ENCODE results near the gene CSF1R.
"Not testable (repeated sequence)": the region's sequence is repeated elsewhere in the genome, so short reads cannot be mapped to it uniquely, and the experiment has no call there.

CSF1R gene

DNA sequence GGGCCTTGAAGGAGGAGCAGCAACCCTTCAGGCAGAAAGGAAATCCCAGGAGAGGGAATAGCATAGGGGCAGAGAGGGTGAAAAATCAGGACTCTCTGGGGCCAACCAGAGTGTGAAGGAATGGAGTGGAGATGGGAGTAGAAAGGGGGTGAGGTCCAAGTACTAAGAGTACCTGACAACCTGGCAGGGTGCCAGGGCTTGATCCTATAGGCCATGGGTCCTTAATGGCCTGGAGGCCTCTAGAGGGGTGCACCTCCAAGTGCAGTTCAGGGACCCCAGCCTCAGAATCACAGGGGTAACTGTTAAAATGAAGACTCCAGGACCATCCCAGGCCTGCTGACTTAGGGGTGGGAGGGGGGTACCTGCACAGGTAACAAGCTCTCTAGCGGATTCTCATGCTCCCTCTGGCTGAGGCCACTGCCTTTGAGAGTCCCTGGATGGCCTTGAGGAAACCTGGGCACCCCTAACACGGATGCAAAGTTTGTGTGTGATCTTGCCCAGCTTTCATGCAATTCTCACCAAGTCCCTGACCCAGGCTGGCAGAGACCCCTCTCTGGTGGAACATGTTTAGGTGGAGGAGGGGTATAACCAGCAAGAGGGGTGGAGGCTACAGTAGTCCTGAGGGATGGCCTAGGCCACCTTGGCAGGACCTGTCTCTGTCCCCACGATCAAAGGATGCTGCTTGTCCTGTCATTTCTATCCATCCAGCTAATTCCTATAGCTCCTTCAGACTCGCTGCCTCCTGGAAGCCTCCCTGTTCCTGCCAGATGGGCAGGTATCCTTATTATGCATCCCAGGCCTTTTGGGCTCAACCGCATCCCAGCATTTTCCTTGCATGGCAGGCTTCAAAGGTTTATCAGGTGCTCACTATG lies 17.6 kb upstream of the CSF1R start:
- no peak for DNase-seq

- DNase-seq, result no peak
These were observed 14.7 kb upstream of the CSF1R start for GRCh38 chr5:150101023-150101422.

- DNase-seq, result no peak
These were observed 10.8 kb upstream of the CSF1R start for GRCh38 chr5:150097152-150097551.

GRCh38 chr5:150092159-150092787 lies 5.9 kb upstream of the CSF1R start:
- no peak for DNase-seq

- DNase-seq, result no peak
These were observed 1.0 kb downstream of the CSF1R start for GRCh38 chr5:150085191-150085912.

DNA sequence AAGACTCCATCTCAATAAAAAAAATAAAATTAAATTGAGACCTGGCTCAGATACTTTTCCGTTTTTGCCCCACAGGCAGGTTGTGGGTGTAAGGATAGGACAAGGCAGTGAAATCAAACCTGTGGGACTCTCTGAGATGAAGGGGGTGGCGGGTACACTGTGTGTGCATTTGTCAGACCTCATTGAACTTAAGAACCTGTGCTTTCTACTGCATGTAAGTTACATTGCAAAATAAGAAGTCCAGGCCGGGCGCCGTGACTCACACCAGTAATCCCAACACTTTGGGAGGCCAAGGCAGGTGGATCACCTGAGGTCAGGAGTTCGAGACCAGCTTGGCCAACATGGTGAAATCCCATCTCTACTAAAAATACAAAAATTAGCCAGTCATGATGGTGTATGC lies 1.6 kb downstream of the CSF1R start:
- DNase-seq, result not testable (repeated sequence)

- DNase-seq, result peak; percentile 15
These were observed 3.5 kb downstream of the CSF1R start for GRCh38 chr5:150082889-150083288.

DNA sequence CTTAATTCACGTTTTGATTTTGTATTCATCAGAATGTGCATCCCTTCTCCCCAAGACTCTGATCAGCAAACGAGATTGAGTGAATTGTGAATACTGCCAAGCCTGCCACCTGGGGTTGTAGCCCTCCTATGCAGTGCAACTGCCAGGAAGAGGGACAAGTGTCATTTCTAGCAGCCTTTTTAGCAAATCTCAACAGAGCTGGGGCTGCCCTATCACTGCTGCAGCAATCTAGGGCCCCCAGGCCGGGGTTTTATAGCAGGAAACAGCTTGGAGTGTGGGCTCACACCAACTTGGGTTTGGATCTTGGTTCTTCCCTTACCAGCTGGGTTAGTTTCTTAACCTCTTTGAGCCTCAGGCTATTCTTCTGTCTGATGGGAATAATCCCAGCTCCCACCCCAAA lies 4.0 kb downstream of the CSF1R start:
- no peak for DNase-seq

DNA sequence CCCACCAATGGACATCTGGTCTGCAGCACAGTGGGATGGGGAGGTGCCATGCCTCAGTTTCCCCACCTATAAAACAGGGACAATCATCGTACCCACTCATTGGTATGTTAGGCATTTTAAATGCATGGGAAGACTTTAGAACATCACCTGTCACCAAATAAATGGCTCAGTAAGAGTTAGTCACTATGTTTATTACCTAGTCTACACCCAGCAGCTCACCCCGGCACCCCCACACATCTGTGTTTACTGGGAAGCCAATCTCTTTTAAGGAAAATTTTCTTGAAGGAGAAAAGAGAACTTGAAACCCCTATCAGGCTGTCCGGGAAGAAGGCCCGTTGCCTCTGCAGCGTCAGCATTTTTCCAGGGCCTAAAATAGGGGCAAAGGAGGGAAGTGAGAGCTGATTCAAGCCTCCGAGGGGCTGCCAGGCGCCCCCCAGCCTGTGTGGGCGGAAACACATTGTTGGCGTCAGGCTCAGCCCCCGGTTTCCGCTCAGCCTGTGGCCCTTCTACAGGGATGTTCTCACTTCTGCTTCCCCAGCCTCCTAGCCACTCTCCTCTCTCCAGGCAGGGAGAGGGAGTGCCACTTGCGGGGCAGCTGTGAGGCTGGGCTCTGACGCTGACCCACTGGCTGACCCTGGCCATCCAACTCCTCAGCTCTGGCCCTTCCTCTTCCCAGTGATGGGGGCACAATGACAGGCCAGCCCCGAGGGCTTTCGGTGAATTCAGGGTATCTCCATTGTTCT lies 4.6 kb downstream of the CSF1R start:
- DNase-seq, result peak; percentile 48

GRCh38 chr5:150080696-150081435 lies 5.5 kb downstream of the CSF1R start:
- DNase-seq, result no peak

- no peak for DNase-seq
These were observed 6.4 kb downstream of the CSF1R start for GRCh38 chr5:150079909-150080461.

- no peak for DNase-seq
These were observed 7.3 kb downstream of the CSF1R start for GRCh38 chr5:150078802-150079689.

- DNase-seq, result no peak
These were observed 8.2 kb downstream of the CSF1R start for GRCh38 chr5:150077996-150078801.

- no peak for DNase-seq
These were observed 9.3 kb downstream of the CSF1R start for GRCh38 chr5:150077060-150077459.

DNA sequence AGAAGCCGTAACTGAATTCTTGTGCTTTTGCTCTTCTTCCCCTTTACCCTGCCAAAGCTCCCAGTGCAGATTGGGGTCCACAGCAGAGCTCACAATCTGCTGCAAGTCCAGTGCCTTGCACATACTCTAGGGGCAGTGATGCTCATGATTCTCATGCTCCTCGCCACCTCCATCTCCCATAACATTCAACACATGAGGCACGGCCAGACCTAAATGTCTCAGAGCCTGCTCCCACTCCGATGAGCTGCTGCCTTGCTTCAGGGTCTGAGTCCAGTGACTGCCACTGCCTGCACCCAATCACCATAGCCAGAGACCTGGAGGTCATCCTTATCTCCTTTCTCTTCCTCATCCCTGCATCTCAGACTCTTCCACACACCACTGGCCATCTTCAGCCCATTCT lies 10.5 kb downstream of the CSF1R start:
- DNase-seq, result no peak

DNA sequence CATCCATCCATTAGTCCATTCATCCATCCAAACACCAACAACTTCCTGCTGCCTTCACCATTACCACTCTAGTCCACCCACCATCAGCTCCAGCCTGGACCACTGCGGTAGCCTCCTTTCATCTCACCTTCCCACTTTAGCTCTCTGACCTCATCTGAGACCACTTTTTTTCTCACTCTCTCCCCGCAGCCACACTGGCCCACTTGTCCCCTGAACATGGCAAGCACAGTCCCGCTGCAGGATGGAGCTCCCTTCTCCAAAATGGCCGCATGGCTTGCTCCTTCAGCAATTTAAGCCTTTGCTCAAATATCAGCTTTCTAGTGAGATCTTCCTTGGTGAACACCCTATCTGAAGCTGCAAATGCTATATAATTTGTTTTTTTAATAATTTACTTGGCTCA lies 11.1 kb downstream of the CSF1R start:
- DNase-seq, result no peak

DNA sequence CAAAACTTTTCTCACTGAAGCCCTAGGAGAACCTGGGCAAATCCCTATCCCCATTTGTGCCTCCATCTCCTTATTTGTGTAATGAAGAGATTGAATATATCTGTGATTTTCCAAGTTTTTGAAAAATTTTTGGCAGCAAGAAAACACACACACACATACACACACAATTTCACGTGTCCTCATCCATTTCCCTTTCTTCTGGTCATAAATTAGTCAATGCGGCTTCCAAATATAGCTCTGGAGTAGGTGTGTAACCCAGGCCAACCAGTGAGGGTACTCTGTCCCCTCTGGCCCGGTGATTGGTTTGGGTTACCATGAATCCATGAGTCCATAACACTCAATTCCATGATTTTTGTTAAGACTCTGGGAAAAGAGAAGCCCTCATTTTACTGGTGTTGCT lies 12.7 kb downstream of the CSF1R start:
- DNase-seq, result no peak

DNA sequence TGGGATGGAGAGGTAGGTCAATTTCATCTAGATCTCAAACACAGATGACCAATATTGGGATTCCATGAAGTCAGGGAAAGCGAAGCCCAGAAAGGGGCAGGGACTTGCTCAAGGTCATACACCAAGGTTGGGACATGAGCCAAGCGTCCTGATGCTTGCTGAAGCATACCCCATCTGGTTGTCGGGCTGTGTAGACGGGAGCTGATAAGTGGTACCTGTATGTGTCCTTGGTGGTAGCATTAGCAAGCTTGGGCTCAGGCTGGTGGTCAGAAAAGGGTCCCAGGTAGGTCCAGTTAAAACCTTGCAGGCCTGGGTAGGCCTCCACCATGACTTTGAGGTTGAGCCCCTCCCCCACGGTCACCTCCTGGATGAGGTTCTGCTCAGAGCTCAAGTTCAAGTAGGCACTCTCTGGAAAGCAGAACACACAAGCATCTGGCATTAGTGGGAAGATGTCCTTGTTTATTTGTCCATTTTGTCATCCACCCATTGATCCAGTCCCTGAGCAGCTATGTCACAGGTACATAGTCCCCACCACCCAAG lies 13.2 kb downstream of the CSF1R start:
- no peak for DNase-seq

DNA sequence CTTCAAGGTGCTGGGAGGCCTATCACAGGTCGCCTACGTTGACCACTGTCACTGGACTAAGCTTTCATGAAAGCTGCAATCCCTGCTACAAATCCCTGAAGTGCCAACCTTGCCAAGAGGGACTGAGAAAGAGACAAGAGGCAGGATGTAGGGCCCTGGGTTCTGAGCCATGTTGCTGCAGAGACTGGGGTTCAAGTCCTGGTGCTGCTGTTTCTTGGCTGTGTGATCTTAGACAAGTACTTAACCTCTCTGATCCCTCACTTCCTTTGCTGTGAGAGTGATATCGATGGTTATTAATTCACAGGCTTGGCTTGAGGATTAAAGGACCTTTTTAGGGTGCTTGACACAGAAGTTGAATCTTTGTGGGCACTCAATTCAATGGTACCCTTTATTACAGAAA lies 15.5 kb downstream of the CSF1R start:
- DNase-seq, result no peak
